NCI-H345 treated with DMSO at 0.1 percent for 48 hours (cell line): ENCODE data around the gene RAB6A.
"Not testable (repeated sequence)": the region's sequence is repeated elsewhere in the genome, so short reads cannot be mapped to it uniquely, and the experiment has no call there.

Experiments
- DNase-seq: peaks from one replicate; lab custom pipeline; 2025; ENCODE audit not compliant: unreplicated experiment; lab: John Stamatoyannopoulos, UW

The RAB6A gene

GRCh38 chr11:73766763-73767162 is 5.9 kb upstream of the RAB6A start:
- DNase-seq = no peak

GRCh38 chr11:73762732-73763131 is 1.9 kb upstream of the RAB6A start:
- no peak for DNase-seq

- DNase-seq = no peak
Measured at GRCh38 chr11:73761403-73761945, 600 bp upstream of the RAB6A start.

GRCh38 chr11:73760135-73760678 is 667 bp downstream of the RAB6A start:
- DNase-seq = no peak

GRCh38 chr11:73759610-73760134 is 1.2 kb downstream of the RAB6A start:
- no peak for DNase-seq

- no peak for DNase-seq
Measured at GRCh38 chr11:73758451-73758850, 2.4 kb downstream of the RAB6A start.

- DNase-seq = no peak
Measured at GRCh38 chr11:73757598-73757997, 3.3 kb downstream of the RAB6A start.

- no peak for DNase-seq
Measured at GRCh38 chr11:73755670-73756069, 5.2 kb downstream of the RAB6A start.

GRCh38 chr11:73753938-73754337 is 6.9 kb downstream of the RAB6A start:
- DNase-seq = no peak

GRCh38 chr11:73752903-73753302 is 8.0 kb downstream of the RAB6A start:
- DNase-seq = no peak

- DNase-seq = no peak
Measured at GRCh38 chr11:73752216-73752867, 8.5 kb downstream of the RAB6A start.

- DNase-seq = not testable (repeated sequence)
Measured at GRCh38 chr11:73750862-73751261, 10.0 kb downstream of the RAB6A start.

- DNase-seq = no peak
Measured at GRCh38 chr11:73750228-73750627, 10.6 kb downstream of the RAB6A start.

- no peak for DNase-seq
Measured at GRCh38 chr11:73749118-73749517, 11.8 kb downstream of the RAB6A start.

- no peak for DNase-seq
Measured at GRCh38 chr11:73748300-73748699, 12.6 kb downstream of the RAB6A start.

GRCh38 chr11:73747762-73748161 is 13.1 kb downstream of the RAB6A start:
- no peak for DNase-seq

- DNase-seq = no peak
Measured at GRCh38 chr11:73746701-73747100, 14.2 kb downstream of the RAB6A start.

- no peak for DNase-seq
Measured at GRCh38 chr11:73743045-73743444, 17.8 kb downstream of the RAB6A start.

- not testable (repeated sequence) for DNase-seq
Measured at GRCh38 chr11:73735959-73736358, 24.9 kb downstream of the RAB6A start.

- DNase-seq = no peak
Measured at GRCh38 chr11:73734993-73735392, 25.9 kb downstream of the RAB6A start.

- not testable (repeated sequence) for DNase-seq
Measured at GRCh38 chr11:73734011-73734410, 26.9 kb downstream of the RAB6A start.

- not testable (repeated sequence) for DNase-seq
Measured at GRCh38 chr11:73732936-73733335, 27.9 kb downstream of the RAB6A start.
